ENCODE measurements around the gene CHML.

Gene CHML

GRCh38 chr1:241614144-241614543 lies 26.0 kb downstream of the CHML start:
- DNase-seq (ENCODE audit: low read depth) = no peak
- TF ChIP-seq, protein P1, sequence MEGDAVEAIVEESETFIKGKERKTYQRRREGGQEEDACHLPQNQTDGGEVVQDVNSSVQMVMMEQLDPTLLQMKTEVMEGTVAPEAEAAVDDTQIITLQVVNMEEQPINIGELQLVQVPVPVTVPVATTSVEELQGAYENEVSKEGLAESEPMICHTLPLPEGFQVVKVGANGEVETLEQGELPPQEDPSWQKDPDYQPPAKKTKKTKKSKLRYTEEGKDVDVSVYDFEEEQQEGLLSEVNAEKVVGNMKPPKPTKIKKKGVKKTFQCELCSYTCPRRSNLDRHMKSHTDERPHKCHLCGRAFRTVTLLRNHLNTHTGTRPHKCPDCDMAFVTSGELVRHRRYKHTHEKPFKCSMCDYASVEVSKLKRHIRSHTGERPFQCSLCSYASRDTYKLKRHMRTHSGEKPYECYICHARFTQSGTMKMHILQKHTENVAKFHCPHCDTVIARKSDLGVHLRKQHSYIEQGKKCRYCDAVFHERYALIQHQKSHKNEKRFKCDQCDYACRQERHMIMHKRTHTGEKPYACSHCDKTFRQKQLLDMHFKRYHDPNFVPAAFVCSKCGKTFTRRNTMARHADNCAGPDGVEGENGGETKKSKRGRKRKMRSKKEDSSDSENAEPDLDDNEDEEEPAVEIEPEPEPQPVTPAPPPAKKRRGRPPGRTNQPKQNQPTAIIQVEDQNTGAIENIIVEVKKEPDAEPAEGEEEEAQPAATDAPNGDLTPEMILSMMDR (IDR thresholded peaks at IDR 0.05; ENCODE audit: control insufficient read depth, insufficient read depth, low read depth, low read length, missing control alignments) = no peak
- H3K4me3 ChIP-seq (ENCODE audit: control insufficient read depth, low read depth, low read length) = no peak overlapping the region

GRCh38 chr1:241612533-241613477 lies 27.4 kb downstream of the CHML start:
- TF ChIP-seq, protein P1 (IDR thresholded peaks at IDR 0.05; ENCODE audit: control insufficient read depth, insufficient read depth, low read depth, low read length, missing control alignments) = no peak
- H3K4me3 ChIP-seq (ENCODE audit: control insufficient read depth, low read depth, low read length) = no peak overlapping the region
- DNase-seq (ENCODE audit: low read depth) = peak; percentile 69

DNA sequence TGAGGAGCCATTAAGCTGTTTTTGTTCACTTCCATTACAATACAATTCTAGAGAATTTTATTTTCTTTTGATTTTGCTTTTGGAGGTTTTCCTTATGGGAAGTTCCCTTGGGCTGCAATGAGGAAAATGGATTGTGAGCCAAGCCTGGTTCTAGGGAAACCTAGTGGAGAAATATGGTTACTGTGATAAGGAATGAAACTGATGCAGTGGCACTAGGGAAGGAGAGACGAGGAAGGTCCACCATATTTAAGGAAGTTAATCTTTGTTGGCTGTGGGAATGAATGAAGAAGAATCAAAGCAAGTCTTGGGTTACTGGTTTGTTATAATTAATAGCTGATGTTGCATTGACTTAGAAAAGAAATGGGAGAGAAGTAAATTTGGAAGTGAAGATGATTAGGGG lies 28.4 kb downstream of the CHML start:
- TF ChIP-seq, protein P1 (IDR thresholded peaks at IDR 0.05; ENCODE audit: control insufficient read depth, insufficient read depth, low read depth, low read length, missing control alignments) = no peak

GRCh38 chr1:241611063-241611462 lies 29.1 kb downstream of the CHML start:
- DNase-seq (ENCODE audit: low read depth) = peak; percentile 27
- TF ChIP-seq, protein P1 (IDR thresholded peaks at IDR 0.05; ENCODE audit: control insufficient read depth, insufficient read depth, low read depth, low read length, missing control alignments) = peak; percentile 52

More for the DNA sequence above, 28.4 kb downstream of the CHML start:
- DNase-seq (ENCODE audit: low read depth) = no peak
- H3K4me3 ChIP-seq (ENCODE audit: control insufficient read depth, low read depth, low read length) = no peak overlapping the region

DNA sequence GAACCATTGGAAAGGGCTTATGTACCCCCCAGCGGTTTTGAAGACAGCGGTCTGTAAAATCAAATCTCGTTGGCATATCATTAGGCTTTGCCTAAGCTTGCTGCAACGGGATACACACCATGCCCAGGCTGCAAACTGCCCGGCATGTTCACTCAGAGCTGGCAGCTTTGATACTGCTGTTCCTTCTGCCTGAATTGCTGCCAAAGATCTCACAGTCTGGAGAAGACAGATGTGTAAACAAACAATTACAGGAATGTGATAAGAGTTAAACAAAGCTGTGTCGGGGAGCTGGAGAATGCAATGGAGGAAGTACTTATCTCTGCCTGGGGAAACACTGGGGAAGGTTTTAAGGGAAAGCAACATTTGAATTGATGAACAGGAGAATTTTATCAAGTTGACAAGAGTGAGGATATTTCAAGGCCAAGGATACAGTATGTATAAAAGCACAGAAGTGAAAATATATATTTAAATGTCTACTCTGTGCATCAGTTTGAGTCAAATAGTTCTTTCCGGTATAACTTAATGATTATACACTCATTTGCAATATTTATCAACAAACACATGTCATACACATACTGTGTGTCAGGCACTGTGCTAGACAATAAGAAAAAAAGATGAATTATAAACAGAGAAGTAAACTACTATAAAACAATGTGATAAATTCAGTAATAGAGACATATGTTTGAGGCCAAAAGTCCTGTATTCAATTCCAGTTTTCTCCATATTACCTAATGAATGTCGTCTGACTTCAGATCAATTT lies 29.9 kb downstream of the CHML start:
- no peak for DNase-seq (ENCODE audit: low read depth)
- TF ChIP-seq, protein P1 (IDR thresholded peaks at IDR 0.05; ENCODE audit: control insufficient read depth, insufficient read depth, low read depth, low read length, missing control alignments) = no peak
- H3K4me3 ChIP-seq (ENCODE audit: control insufficient read depth, low read depth, low read length) = no peak overlapping the region

More at GRCh38 chr1:241611063-241611462, 29.1 kb downstream of the CHML start:
- no peak overlapping the region for H3K4me3 ChIP-seq (ENCODE audit: control insufficient read depth, low read depth, low read length)

GRCh38 chr1:241608379-241609033 lies 31.7 kb downstream of the CHML start:
- TF ChIP-seq, protein P1 (IDR thresholded peaks at IDR 0.05; ENCODE audit: control insufficient read depth, insufficient read depth, low read depth, low read length, missing control alignments) = no peak
- peak; percentile 23 for DNase-seq (ENCODE audit: low read depth)
- H3K4me3 ChIP-seq (ENCODE audit: control insufficient read depth, low read depth, low read length) = no peak overlapping the region

Data from AG09309 (cell line).